HG02852 (cell line): ENCODE data around the gene TRAF3IP1.
"Not testable (repeated sequence)": the region's sequence is repeated elsewhere in the genome, so short reads cannot be mapped to it uniquely, and the experiment has no call there.

Source experiments
- ATAC-seq: cut with Tn5 transposase; IDR thresholded peaks from one replicate; pipeline ENCODE4 v1.9.1; 2021; ENCODE audit warnings: mild to moderate bottlenecking, moderate library complexity; ENCODE audit not compliant: unreplicated experiment

The TRAF3IP1 gene

DNA sequence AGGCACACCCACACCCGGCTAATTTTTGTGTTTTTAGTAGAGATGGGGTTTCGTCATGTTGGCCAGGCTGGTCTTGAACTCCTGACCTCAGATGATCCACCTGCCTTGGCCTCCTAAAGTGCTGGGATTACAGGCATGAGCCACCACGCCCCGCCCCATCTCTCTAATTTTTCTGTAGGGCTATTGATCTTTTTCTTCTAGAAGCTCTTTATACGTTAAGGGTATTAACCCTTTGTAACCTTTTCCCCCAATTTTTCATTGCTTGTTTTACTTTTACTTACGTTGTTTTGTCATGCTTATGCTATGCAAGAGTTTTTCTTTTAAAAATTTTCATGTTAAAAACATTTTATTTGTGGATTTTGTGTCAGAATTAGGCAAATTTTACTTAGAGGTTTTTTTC, 121.9 kb downstream of the TRAF3IP1 start:
- not testable (repeated sequence) for ATAC-seq

DNA sequence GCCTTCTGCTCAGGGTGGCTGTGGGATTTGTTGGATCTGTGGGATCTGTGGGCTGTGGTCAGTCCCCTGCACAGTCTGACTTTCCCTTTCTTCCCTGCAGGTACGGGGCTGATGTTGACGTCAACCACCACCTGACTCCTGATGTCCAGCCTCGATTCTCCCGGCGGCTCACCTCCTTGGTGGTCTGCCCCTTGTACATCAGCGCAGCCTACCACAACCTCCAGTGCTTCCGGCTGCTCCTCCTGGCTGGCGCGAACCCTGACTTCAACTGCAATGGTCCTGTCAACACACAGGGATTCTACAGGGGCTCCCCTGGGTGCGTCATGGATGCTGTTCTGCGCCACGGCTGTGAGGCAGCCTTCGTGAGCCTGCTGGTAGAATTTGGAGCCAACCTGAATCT, 123.9 kb downstream of the TRAF3IP1 start:
- no peak for ATAC-seq

DNA sequence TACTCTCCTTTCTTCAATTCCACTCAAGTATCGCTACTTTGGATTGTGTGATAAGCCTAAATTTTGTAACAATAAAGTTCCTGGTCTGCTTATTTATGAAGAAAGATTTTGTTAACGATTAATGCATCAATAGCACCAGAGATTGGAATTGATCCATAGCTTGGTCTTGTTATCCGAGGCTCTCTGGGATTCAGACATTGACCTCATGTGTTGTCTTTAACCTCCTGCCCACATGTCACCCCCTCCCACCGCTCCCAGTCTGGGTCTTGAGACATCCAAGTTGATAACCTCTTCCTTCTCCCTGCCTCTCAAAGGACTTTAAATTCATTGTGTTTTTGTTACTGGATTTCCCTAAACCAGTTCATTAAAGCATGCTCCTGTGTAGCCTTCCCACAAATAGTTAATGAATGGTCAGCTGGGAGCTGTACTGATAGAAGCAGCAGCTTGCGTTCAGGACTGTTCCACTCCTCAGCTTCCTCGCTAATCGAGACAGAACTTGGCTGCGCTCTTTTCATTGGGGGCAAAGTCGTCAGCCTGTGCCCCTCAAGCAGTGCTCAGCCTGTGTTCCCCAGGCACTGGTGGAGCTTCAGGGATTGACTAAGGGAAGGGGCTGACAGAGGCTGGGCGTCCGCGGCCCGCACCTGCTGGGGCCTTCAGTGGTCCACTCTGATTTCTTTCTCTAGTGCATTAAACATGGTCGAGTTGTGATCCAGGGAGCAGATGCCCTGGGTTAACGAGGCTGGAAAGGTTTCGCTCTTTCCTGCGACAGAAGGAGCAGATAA, 125.3 kb downstream of the TRAF3IP1 start:
- ATAC-seq, result no peak

DNA sequence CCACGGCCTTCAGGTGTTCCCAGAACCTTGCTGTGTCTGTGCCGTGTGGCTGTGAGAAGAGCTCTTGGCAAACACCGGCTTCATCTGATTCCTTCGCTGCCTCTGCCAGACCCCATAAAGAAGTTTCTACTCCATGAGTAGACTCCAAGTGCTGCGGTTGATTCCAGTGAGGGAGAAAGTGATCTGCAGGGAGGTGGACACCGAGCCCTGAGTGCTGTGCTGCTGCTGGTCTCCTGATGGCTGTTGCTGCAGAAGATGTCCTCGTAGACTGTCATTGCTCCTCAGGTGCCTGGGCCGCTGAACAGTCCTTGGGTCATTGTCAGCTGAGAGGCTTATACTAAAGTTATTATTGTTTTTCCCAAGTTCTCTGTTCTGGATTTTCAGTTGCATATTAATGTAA, 126.1 kb downstream of the TRAF3IP1 start:
- ATAC-seq, result no peak

DNA sequence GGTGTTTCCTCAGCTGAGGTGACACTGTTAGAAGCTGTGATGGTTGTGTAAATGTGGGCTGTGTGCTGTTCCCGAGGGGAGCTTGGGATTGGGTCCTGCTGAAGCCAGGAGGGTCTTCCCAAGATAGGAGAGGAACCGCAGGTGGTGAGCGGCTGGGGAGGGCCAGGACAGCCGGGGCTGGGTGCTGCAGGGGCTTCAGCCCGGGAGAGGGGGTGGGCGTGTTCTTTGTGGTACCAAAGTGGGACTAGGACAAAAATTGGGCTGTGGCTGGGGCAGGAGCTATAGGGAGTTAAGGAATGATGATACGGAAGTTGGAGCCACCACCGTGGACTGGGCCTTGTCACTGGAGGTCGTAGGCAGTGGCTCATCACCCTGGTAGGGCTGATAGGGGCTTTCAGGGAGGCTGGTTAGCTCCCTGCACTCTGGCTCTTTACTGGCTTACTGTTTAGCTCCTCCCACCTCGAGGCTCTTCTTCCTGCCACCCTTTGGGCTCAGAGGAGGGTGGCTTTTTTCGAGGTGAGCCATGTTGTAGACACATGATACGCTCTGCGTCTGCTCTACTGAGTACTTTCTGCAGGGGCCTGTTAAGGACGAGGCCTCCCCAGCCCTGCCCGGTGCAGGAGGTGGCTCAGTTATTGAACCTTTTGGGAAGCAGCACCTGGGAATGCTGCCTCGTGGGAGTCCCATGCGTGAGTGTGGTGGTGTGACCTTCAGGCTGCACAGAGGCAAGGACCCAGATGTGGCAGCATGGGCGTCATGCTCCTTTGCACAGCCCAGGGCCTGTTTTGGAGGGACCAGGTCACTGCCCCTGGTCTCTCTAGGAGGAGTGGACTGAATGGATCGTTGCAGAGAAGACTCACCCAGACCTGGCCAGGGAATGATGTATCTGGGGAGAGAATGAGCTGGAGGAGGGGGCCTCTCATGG, 128.0 kb downstream of the TRAF3IP1 start:
- ATAC-seq, result no peak

DNA sequence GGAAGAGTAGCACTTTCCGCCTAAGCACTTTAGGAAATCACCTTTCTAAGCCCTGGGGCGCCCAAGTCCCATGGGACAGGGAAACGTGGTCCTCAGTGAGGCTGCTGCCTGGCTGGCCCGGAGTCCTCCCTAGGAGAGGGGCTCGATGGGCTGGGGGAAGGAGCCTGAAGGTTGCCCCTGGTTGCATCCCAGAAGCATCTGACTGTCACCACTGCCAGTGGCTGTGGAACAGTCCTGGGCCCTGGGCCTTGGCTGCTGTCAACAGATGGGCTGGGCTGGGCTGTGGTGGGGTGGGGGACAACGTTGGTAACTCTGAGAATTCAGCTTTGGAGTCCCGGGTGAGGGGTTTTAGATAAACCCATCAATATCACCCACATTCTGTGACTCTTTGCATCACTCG, 128.9 kb downstream of the TRAF3IP1 start:
- no peak for ATAC-seq

DNA sequence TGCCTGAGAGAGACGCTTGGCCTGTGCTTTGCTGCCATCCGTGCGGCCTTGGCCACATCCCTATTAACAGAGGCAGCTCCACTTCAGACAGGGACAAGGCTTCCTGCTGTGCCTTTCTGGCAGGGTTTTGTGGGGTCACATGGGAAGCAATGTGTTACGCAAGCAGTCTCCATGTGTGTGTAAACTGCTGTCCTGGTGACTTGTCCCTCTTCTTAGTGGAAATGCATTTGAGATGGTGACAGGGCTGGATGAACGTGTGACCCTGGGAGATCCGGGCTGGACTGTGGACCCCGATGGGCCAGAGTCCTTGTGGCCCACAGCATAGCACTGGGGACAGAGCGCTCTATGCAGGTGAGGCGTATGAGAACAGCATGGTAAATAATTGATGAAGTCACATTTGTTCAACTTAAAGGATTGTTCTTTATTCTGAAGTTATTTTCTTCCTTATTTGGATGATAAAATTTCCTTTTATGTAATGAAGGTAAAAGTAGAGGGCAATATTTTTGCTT, 129.6 kb downstream of the TRAF3IP1 start:
- no peak for ATAC-seq

DNA sequence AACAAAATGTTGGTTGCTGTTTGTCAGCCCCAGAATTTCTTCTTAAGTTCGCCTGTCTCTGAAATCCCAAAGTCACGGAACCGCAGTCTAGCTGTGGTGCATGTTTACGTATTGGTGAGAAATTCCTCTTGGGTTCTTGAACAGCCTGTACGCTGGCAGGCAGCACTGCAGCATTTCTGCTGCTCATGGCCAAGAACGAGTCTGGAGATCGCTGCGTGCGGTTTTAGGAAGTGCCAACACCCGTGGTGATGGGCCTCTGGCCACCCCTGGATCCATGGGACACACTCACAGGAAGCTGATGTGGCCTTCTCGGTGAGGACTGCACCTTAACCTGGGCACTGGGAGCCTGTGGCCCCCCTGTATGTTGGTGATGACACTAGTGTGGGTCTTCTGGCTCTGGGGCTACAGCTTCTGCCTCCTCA, 130.1 kb downstream of the TRAF3IP1 start:
- ATAC-seq, result no peak
